NCI-H1436 treated with DMSO at 0.1 percent for 48 hours (cell line): ENCODE results near the gene CLEC2L.

ENCODE experiments used
- DNase-seq: peaks from one replicate; lab custom pipeline; 2025; lab: John Stamatoyannopoulos, UW

CLEC2L gene

GRCh38 chr7:139575338-139575680, 51.8 kb downstream of the CLEC2L start:
- DNase-seq: no peak

DNA sequence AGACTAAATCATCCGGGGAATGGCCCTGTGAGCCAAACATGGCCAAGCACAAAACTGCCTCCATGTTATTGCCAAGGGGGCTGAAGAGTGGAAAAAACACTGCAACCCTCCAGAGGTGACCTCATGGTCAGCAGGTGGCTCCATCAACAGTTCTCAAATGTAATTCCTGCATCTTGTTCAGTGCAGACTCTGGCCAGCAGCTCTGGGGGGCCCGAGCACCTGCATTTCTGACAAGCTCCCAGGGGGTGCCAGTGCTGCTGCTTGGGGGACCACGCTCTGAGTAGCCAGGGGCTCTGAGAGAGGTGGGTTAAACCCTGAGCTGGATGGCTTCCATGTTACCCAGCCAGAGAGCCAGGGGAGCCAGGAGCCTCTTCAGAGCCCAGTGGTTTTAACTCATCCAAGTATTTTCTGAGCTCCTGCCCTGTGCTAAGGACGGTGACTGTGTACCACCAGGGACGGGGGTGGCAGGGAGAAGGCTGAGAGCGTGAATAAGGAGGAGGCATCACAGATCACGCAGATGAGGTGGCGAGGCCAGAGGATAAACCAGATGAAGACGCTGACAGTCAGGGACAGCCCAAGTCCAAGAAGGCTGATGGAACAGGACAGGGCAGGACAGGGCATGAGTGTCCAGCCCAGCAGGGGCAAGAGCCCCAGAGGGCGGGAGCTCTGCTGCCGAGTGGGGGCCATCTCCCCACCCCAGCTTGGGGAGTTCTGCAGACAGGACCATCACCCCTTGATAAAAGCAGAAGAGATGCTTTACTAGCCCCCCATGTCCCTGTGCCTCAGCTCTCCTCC, 52.9 kb downstream of the CLEC2L start:
- no peak for DNase-seq

DNA sequence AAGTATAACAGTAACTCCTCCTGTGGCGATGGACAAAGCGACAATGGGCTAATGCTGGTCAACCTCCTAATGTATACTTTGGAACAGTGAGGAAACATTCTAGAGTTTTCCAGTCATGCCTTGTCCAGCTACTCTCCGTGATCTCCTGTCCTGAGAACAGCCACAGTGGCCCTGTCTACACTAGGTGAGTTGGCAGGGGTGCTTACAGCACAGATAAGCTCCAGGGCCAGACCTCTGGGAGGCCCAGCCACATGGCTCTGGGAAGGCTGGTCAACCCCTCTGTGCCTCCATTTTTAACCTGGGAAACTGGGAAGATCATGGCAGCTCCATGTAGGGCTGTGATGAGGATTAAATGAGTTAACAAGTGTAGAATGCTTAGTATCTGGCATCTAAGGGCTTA, 57.0 kb downstream of the CLEC2L start:
- DNase-seq: no peak

DNA sequence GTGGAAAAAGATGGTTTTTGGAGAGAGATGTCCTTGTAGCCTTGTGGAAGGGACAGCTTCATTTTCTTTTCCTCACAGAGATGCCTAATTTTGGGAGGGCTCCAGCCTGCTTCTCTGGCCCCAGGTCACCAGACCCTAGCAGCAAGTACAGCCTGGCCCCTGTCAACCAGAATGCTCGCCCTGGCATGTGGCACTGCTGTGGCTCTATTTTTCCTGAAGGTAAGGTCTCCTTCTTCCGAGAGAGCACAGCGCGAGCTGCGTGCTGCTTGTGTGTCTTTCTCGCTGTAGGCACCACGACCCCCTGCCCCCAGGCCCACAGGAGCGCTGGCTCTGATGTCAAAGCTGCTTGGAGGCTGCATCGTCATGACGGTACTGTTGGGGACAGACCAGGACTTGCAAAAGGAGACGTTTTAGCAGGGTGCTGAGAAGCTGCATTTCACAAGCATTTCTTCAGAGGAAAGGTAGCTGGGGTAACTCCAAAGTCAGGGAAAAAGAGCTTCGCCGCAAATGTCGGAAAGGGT, 58.7 kb downstream of the CLEC2L start:
- DNase-seq: no peak

- DNase-seq: no peak
Measured at GRCh38 chr7:139582671-139583155, 59.2 kb downstream of the CLEC2L start.

DNA sequence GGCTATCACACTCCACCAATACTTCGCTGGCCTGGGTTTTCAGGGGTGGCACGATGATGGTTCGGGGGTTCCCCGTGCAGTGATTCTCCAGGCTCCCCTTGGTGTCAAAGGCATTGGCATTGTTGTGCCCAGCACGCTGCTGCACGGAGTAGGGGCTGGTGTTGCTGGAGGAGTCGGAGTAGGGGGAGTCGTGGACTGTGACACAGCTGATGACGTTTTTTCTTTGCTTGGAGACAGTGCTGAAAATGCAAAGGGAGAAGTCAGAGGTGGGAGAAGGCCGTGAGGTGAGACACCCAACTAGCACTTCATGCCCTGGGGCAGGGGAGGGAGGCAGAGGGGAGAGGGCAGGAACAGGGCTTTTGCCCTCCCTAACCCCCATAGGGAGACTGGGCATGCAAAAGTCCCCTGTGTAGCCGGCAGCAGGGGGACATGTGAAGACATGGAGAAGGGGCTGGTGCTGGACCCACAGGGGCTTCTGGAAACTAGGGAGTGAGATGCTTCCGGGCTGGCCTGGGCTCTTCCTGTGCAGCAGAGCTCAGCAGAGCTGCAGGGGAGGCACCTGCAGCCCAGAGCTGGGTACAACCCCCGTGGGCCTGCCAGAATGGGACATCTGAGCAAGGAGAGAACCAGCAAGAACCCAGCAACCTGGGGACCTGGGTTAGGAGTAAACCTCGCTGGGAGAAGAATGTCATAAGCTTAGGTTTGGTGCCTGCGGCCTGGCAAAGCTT, 60.5 kb downstream of the CLEC2L start:
- no peak for DNase-seq

DNA sequence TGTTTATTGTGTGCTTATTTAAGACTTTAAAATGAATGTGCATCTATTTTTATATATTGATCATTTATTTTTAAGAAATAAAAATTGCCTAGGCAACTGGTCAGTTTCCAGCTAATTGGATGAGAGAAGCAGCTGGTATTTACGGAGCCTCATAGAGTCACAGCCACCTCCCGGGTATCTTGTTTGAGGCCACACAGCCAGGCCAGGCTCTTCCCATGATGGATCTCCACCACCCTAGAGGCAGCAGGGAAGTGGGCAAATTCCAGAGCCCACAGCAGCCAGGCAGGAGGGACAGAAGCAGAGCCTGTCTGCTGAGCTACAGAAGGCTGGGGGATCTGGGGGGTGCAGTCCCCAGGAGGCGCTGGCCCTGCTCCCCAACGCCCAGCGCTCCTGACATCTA, 61.6 kb downstream of the CLEC2L start:
- DNase-seq: no peak

DNA sequence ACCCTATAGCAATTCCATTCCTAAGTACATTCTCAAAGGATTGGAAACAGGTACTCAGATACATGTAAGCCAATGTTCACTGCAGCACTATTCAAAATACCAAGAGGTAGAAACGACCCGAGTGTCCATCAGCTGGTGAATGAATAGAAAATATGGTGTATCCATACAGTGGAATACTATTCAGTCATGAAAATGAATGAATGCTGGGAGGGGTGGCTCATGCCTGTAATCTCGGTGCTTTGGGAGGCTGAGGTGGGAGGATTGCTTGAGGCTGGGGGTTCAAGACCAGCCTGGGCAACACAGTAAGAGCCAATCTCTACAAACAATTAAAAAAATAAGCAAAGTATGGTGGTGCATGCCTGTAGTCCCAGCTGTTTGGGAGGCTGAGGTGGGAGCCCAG, 62.8 kb downstream of the CLEC2L start:
- DNase-seq: no peak

GRCh38 chr7:139587535-139587934, 64.0 kb downstream of the CLEC2L start:
- no peak for DNase-seq

DNA sequence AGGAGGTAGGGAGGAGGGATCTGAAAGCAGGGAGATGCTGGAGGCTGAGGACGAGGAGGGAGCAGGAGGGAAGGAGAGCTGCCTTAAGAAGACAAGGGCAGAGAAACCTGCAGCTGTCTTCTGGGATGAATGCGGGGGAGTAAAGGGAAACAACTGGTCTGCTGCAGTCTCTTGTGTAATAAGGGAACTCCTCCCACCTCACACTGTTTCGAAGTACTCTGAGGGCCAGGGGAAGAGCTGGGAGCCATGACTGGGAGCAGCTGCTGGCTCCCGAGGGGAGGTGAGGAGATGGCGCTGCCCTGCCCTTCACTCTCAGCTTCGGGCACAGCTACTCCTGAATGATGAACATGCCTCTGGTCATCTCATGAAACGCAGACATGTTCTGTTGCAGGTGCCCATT, 65.1 kb downstream of the CLEC2L start:
- no peak for DNase-seq

GRCh38 chr7:139589474-139589873, 66.0 kb downstream of the CLEC2L start:
- DNase-seq: no peak

DNA sequence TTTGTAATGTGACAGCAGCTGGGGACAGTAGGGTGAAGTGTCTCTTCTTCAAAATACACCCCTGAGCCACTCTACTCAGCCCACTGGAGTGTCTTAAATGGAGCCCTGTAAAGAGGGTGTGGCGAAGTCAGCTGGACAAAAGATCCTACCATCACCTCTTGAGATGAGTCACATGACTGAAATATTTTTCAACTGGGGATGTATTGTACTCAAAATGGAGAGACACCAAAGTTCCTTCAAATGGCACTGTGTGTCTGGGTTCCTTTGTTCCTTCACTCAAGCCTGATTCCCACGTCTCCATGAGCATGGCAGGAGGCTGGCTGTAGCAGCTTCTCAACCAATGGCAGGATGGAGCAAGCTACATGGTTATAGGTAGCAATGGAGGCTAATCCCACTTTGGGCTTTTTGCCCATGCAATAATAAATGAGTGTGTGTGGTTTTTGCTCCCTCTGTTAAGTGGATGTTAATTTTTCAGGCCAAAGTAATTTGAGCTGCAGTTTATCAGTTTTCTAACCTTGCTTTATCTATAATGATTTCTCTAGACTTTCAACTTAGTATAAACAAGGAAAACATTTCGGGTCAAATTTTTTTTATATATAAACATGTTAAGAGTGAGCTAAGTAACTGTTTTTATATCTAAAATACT, 68.2 kb downstream of the CLEC2L start:
- no peak for DNase-seq

DNA sequence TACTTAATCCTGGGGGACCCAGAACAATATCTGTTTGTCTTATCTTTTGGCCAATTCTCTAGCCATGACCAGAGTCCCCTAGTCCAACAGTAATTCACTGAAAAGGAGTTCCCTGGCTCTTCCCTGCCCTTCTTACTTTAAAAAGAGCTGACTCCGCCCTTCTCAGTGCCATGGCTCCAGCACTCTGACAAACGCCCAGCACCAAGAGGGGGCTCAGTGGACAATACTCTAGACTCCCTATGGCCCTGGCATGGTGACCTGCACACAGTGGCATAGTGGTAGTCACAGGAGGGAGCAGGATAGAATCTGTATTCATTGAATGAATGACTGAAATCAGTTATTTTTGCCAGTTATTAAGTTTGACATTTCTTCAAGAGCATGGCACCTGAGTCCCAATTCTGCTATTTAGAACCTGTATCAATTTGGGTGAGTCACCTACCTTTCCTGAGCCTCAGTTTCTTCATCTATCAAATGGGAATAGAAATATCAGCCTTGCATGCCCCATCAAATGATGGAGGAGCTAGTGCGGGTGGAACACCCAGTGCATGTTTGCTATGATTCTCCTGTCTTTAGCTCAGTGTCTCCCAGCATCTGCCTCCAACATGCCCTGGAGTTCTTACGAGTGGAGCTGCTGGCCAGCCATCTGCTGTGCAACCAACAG, 69.4 kb downstream of the CLEC2L start:
- DNase-seq: no peak

- DNase-seq: no peak
Measured at GRCh38 chr7:139594090-139594489, 70.6 kb downstream of the CLEC2L start.
